H9 (cell line): ENCODE measurements around the gene HMGB4. TPM values are rescaled to one million over a fixed set of nuclear protein-coding genes. Genes with fewer than 3 reads are reported as not detected.

Experiments
- DNase-seq: peaks from one replicate; pipeline ENCODE4 v3.0.0-alpha.2; 2017
- H2AFZ ChIP-seq: one replicate; pipeline ENCODE4 v1.6.1; 2013; ENCODE audit warnings: mild to moderate bottlenecking, low read length, control low read depth, moderate library complexity
- H2AK5ac ChIP-seq: 2 replicates; pipeline ENCODE4 v1.6.1; 2013; ENCODE audit warnings: low read length, control low read depth, mixed read lengths; ENCODE audit not compliant: insufficient read length
- H2BK120ac ChIP-seq: one replicate; pipeline ENCODE4 v1.6.1; 2013; ENCODE audit warnings: low read depth, mild to moderate bottlenecking, low read length, control low read depth, inconsistent platforms; ENCODE audit not compliant: poor library complexity, severe bottlenecking
- H2BK12ac ChIP-seq: 2 replicates; pipeline ENCODE4 v1.6.1; 2013; ENCODE audit warnings: low read length, control low read depth, mixed read lengths, low read depth; ENCODE audit not compliant: insufficient read length
- H2BK15ac ChIP-seq: 2 replicates; pipeline ENCODE4 v1.6.1; 2013; ENCODE audit warnings: low read depth, low read length, control low read depth
- H2BK20ac ChIP-seq: one replicate; pipeline ENCODE4 v1.6.1; 2013; ENCODE audit warnings: low read depth, mild to moderate bottlenecking, low read length, control low read depth, inconsistent platforms; ENCODE audit not compliant: poor library complexity, severe bottlenecking
- H2BK5ac ChIP-seq: 2 replicates; pipeline ENCODE4 v1.6.1; 2013; ENCODE audit warnings: low read length, control low read depth, mixed read lengths; ENCODE audit not compliant: insufficient read length
- H3K14ac ChIP-seq: 2 replicates; pipeline ENCODE4 v1.6.1; 2013; ENCODE audit warnings: low read length, control low read depth; ENCODE audit not compliant: insufficient read depth
- H3K18ac ChIP-seq: 2 replicates; pipeline ENCODE4 v1.6.1; 2013; ENCODE audit warnings: low read depth, mild to moderate bottlenecking, mixed read lengths, low read length, control low read depth; ENCODE audit not compliant: insufficient read length
- H3K23ac ChIP-seq: 2 replicates; pipeline ENCODE4 v1.6.1; 2013; ENCODE audit warnings: low read length, control low read depth, mixed read lengths, low read depth; ENCODE audit not compliant: insufficient read length
- H3K23me2 ChIP-seq: 2 replicates; pipeline ENCODE4 v1.6.1; 2013; ENCODE audit warnings: low read depth, mild to moderate bottlenecking, mixed read lengths, low read length, control low read depth; ENCODE audit not compliant: insufficient read length, poor library complexity, severe bottlenecking
- H3K27ac ChIP-seq: 2 replicates; pipeline ENCODE4 v1.5.1; 2013; ENCODE audit warnings: low read length, control low read depth, mixed read lengths, low read depth; ENCODE audit not compliant: insufficient read length
- H3K27me3 ChIP-seq: 2 replicates; pipeline ENCODE4 v1.6.1; 2013; ENCODE audit warnings: low read length, control low read depth, inconsistent platforms; ENCODE audit not compliant: insufficient read depth
- H3K4ac ChIP-seq: 2 replicates; pipeline ENCODE4 v1.6.1; 2013; ENCODE audit warnings: low read depth, mild to moderate bottlenecking, control low read depth, inconsistent platforms, low read length, moderate library complexity
- H3K4me1 ChIP-seq: 2 replicates; pipeline ENCODE4 v1.6.1; 2013; ENCODE audit warnings: low read length, control low read depth, inconsistent platforms; ENCODE audit not compliant: insufficient read depth
- H3K4me2 ChIP-seq: 2 replicates; pipeline ENCODE4 v1.6.1; 2013; ENCODE audit warnings: low read length, control low read depth, mixed read lengths; ENCODE audit not compliant: insufficient read length, insufficient read depth
- H3K56ac ChIP-seq: 2 replicates; pipeline ENCODE4 v1.6.1; 2013; ENCODE audit warnings: low read depth, mild to moderate bottlenecking, mixed read lengths, low read length, control low read depth; ENCODE audit not compliant: insufficient read length
- H3K79me1 ChIP-seq: 2 replicates; pipeline ENCODE4 v1.6.1; 2013; ENCODE audit warnings: low read depth, mild to moderate bottlenecking, moderate library complexity, low read length, control low read depth, inconsistent platforms; ENCODE audit not compliant: insufficient read depth, poor library complexity, severe bottlenecking
- H3K79me2 ChIP-seq: 2 replicates; pipeline ENCODE4 v1.6.1; 2013; ENCODE audit warnings: low read length, control low read depth, inconsistent platforms; ENCODE audit not compliant: insufficient read depth
- H3K9ac ChIP-seq: 2 replicates; pipeline ENCODE4 v1.6.1; 2013; ENCODE audit warnings: low read length, control low read depth, mixed read lengths; ENCODE audit not compliant: insufficient read length; ENCODE audit errors: extremely low read depth
- H3K9me3 ChIP-seq: one replicate; pipeline ENCODE4 v1.6.1; 2013; ENCODE audit warnings: low read depth, low read length, inconsistent platforms; ENCODE audit not compliant: control insufficient read depth
- H3T11ph ChIP-seq: one replicate; pipeline ENCODE4 v1.6.1; 2013; ENCODE audit warnings: mild to moderate bottlenecking, low read length, control low read depth, inconsistent platforms
- H4K20me1 ChIP-seq: one replicate; pipeline ENCODE4 v1.6.1; 2013; ENCODE audit not compliant: control insufficient read depth, insufficient read length, insufficient read depth
- H4K5ac ChIP-seq: 2 replicates; pipeline ENCODE4 v1.6.1; 2013; ENCODE audit warnings: low read depth, mild to moderate bottlenecking, mixed read lengths, low read length, control low read depth; ENCODE audit not compliant: insufficient read length
- H4K8ac ChIP-seq: replicated peaks from 2 replicates; pipeline ENCODE4 v1.6.1; 2013; ENCODE audit warnings: low read length, control low read depth, mixed read lengths, low read depth; ENCODE audit not compliant: insufficient read length
- H4K91ac ChIP-seq: 2 replicates; pipeline ENCODE4 v1.6.1; 2013; ENCODE audit warnings: low read depth, mild to moderate bottlenecking, moderate library complexity, mixed read lengths, low read length, control low read depth; ENCODE audit not compliant: insufficient read length
- H3K27ac Mint-ChIP-seq, 3 experiments: 2 replicates in 2 of 3; 3 replicates in 1 of 3; pipeline ENCODE4 v1.8.0; 2020 to 2021; ENCODE audit warnings: mixed read lengths in 3 of 3, mild to moderate bottlenecking in 1 of 3, moderate library complexity in 1 of 3
- H3K27me3 Mint-ChIP-seq: 2 replicates; pipeline ENCODE4 v1.8.0; 2021; ENCODE audit warnings: low read depth, mild to moderate bottlenecking, moderate library complexity, mixed read lengths
- H3K36me3 Mint-ChIP-seq, 3 experiments: 2 replicates in 2 of 3; 3 replicates in 1 of 3; pipeline ENCODE4 v1.8.0; 2020 to 2021; ENCODE audit warnings: low read depth in 3 of 3, mixed read lengths in 3 of 3; ENCODE audit not compliant: insufficient read depth in 1 of 3
- H3K4me1 Mint-ChIP-seq, 2 experiments: 2 replicates each; pipeline ENCODE4 v1.8.0; 2020; ENCODE audit warnings: mixed read lengths in 2 of 2
- H3K4me3 Mint-ChIP-seq, 2 experiments: 2 replicates in 1 of 2; 3 replicates in 1 of 2; pipeline ENCODE4 v1.8.0; 2020 to 2021; ENCODE audit warnings: mild to moderate bottlenecking in 2 of 2, mixed read lengths in 2 of 2, moderate library complexity in 1 of 2
- H3K9me3 Mint-ChIP-seq, 2 experiments: 2 replicates in 1 of 2; 3 replicates in 1 of 2; pipeline ENCODE4 v1.8.0; 2020; ENCODE audit warnings: mild to moderate bottlenecking in 2 of 2, mixed read lengths in 2 of 2, moderate library complexity in 1 of 2
- WGBS: extraction: QIAGEN DNeasy Blood & Tissue Kit; methylation state at CpG from one replicate; pipeline ENCODE4 v1.1.7; 2013; ENCODE audit warnings: missing lambda C conversion rate, low lambda C conversion rate, mixed read lengths; ENCODE audit not compliant: insufficient read length; ENCODE audit errors: extremely low coverage; 5-methylcytosine and 5-hydroxymethylcytosine counted together
- total RNA-seq: library from RNA; stranded (reverse); gene quantifications from 2 replicates; pipeline ENCODE4 v1.2.1, GENCODE V29; 2021
- TF ChIP-seq, protein P1 (sequence below): fragments of 200-600 bp; sonication (generic); conservative IDR thresholded peaks from 3 replicates; pipeline ENCODE4 v1.8.0; 2021; ENCODE audit warnings: antibody characterized with exemption, mild to moderate bottlenecking

Gene HMGB4
- total RNA-seq, 1 experiment from 2014 or later = not detected

DNA sequence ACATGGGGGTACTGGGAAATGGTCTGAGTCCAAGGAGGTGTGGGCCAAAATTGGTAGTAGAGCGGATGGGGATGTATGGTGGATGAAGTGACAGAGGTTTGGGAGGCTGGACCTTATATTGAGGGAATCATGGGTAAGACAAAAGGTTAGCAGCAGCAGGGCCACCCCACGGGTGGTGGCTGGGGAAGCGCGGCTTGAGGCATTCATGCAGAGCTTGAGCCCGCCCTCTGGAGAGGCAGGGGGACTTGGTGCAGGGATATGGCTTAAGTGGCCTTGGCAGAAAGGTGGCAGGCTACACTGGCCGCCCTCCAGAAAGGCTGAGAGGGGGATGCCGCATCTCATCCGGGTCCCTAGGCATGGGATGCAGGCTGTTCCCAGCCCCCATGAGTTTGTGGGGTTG, 31.5 kb downstream of the HMGB4 start:
- Histone ChIP-seq H2AFZ (no peak overlapping the region), H3K9ac (no peak overlapping the region), H2BK20ac (no peak overlapping the region), H2BK120ac (no peak overlapping the region), H3K18ac (no peak overlapping the region), H4K8ac (no peak overlapping the region), H3K79me2 (no peaks in the 10 kb centered on the region), H3K27ac (no peak overlapping the region), H3K4ac (no peak overlapping the region), H3K14ac (no peak overlapping the region), H3K4me1 (no peaks in the 10 kb centered on the region), H3K23ac (no peak overlapping the region), H4K20me1 (no peaks in the 10 kb centered on the region), H3T11ph (no peak overlapping the region), H4K5ac (no peak overlapping the region), H3K9me3 (no peaks in the 10 kb centered on the region), H2BK15ac (no peak overlapping the region), H3K79me1 (no peaks in the 10 kb centered on the region), H3K23me2 (no peaks in the 10 kb centered on the region), H2BK12ac (no peak overlapping the region), H2BK5ac (no peak overlapping the region), H3K4me2 (no peak overlapping the region), H2AK5ac (no peak overlapping the region), H3K56ac (no peak overlapping the region), H4K91ac (no peak overlapping the region), H3K27me3 (no peaks in the 10 kb centered on the region)
- no CpG with 5 or more reads among the region's 8 CpGs for WGBS
- Mint-ChIP-seq H3K9me3 (peaks cover 5% of the 10 kb centered on the region in 2 experiments; a peak in 3 of 5 replicates), H3K4me1 (peaks cover 8 to 13% of the 10 kb centered on the region in 2 experiments), H3K27ac (no peak overlapping the region), H3K36me3 (peaks cover 0 to 5% (median 2%) of the 10 kb centered on the region in 3 experiments; a peak in 2 of 7 replicates), H3K4me3 (no peak overlapping the region), H3K27me3 (peaks cover 1% of the 10 kb centered on the region; the same call in 1 of the 2 replicates)
- TF ChIP-seq, protein P1, sequence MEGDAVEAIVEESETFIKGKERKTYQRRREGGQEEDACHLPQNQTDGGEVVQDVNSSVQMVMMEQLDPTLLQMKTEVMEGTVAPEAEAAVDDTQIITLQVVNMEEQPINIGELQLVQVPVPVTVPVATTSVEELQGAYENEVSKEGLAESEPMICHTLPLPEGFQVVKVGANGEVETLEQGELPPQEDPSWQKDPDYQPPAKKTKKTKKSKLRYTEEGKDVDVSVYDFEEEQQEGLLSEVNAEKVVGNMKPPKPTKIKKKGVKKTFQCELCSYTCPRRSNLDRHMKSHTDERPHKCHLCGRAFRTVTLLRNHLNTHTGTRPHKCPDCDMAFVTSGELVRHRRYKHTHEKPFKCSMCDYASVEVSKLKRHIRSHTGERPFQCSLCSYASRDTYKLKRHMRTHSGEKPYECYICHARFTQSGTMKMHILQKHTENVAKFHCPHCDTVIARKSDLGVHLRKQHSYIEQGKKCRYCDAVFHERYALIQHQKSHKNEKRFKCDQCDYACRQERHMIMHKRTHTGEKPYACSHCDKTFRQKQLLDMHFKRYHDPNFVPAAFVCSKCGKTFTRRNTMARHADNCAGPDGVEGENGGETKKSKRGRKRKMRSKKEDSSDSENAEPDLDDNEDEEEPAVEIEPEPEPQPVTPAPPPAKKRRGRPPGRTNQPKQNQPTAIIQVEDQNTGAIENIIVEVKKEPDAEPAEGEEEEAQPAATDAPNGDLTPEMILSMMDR = no peak
- DNase-seq = no peak
